ENCODE results near the gene GPC5.

GPC5 gene

GRCh38 chr13:91825516-91825915 is 427.1 kb downstream of the GPC5 start:
- TF ChIP-seq TAF1 (IDR thresholded peaks at IDR 0.05; ENCODE audit: borderline replicate concordance, insufficient read depth, low read length) = no peak
- TF ChIP-seq FOXP2 (optimal IDR thresholded peaks at IDR 0.05; ENCODE audit: borderline replicate concordance, extremely low read depth, extremely low read length, insufficient read depth) = no peak
- no peak for TF ChIP-seq POLR2AphosphoS5 (IDR thresholded peaks at IDR 0.05; ENCODE audit: low read depth, low read length)
- TF ChIP-seq REST (IDR thresholded peaks at IDR 0.05; ENCODE audit: insufficient read depth in 1 of 2, low read depth in 2 of 2, low read length in 2 of 2) = no peak
- TF ChIP-seq SIN3A (IDR thresholded peaks at IDR 0.05; ENCODE audit: borderline replicate concordance, insufficient read depth, low read length) = no peak

GRCh38 chr13:91836553-91836952 is 438.1 kb downstream of the GPC5 start:
- TF ChIP-seq REST (IDR thresholded peaks at IDR 0.05; ENCODE audit: insufficient read depth in 1 of 2, low read depth in 2 of 2, low read length in 2 of 2) = no peak

- TF ChIP-seq SIN3A (IDR thresholded peaks at IDR 0.05; ENCODE audit: borderline replicate concordance, insufficient read depth, low read length) (no peak), REST (IDR thresholded peaks at IDR 0.05; ENCODE audit: insufficient read depth in 1 of 2, low read depth in 2 of 2, low read length in 2 of 2) (no peak), POLR2AphosphoS5 (IDR thresholded peaks at IDR 0.05; ENCODE audit: low read depth, low read length) (no peak), TAF1 (IDR thresholded peaks at IDR 0.05; ENCODE audit: borderline replicate concordance, insufficient read depth, low read length) (no peak), FOXP2 (optimal IDR thresholded peaks at IDR 0.05; ENCODE audit: borderline replicate concordance, extremely low read depth, extremely low read length, insufficient read depth) (no peak)
These were observed 447.2 kb downstream of the GPC5 start for GRCh38 chr13:91845612-91846011.

GRCh38 chr13:91863699-91864098 is 465.3 kb downstream of the GPC5 start:
- TF ChIP-seq FOXP2 (optimal IDR thresholded peaks at IDR 0.05; ENCODE audit: borderline replicate concordance, extremely low read depth, extremely low read length, insufficient read depth) (no peak), REST (IDR thresholded peaks at IDR 0.05; ENCODE audit: insufficient read depth in 1 of 2, low read depth in 2 of 2, low read length in 2 of 2) (no peak)

- TF ChIP-seq TAF1 (IDR thresholded peaks at IDR 0.05; ENCODE audit: borderline replicate concordance, insufficient read depth, low read length) (no peak), SIN3A (IDR thresholded peaks at IDR 0.05; ENCODE audit: borderline replicate concordance, insufficient read depth, low read length) (no peak), FOXP2 (optimal IDR thresholded peaks at IDR 0.05; ENCODE audit: borderline replicate concordance, extremely low read depth, extremely low read length, insufficient read depth) (no peak), REST (IDR thresholded peaks at IDR 0.05; ENCODE audit: insufficient read depth in 1 of 2, low read depth in 2 of 2, low read length in 2 of 2) (no peak), POLR2AphosphoS5 (IDR thresholded peaks at IDR 0.05; ENCODE audit: low read depth, low read length) (no peak)
These were observed 469.9 kb downstream of the GPC5 start for GRCh38 chr13:91868351-91868750.

Data from PFSK-1 (cell line).